PC-9 (cell line): Measurements from ENCODE around the gene SNCAIP. TPM values are rescaled to one million over a fixed set of nuclear protein-coding genes. Genes with fewer than 3 reads are reported as not detected.

ENCODE experiments used
- BruUV-seq: library from RNA; stranded (reverse); fragments of 400-500 nt; replicated peaks from 2 replicates; lab custom pipeline; 2021; lab: Mats Ljungman, UMichigan
- CTCF ChIA-PET: fragments of 300-600 bp; sonication (Branson Sonifier 250); formaldehyde crosslinking; loops from one replicate; lab custom pipeline; 2022; ENCODE audit warnings: antibody characterized with exemption; lab: Charles Lee
- POLR2A ChIA-PET: fragments of 300-600 bp; sonication (Branson Sonifier 250); formaldehyde crosslinking; loops from one replicate; lab custom pipeline; 2022; ENCODE audit warnings: antibody characterized with exemption; ENCODE audit not compliant: unreplicated experiment; lab: Charles Lee
- DNase-seq, 2 experiments: peaks; one replicate each; pipeline versions ENCODE4 v3.0.0 to v3.0.0-alpha.2; 2015 to 2022; ENCODE audit warnings: mixed read lengths in 1 of 2
- H2AFZ ChIP-seq: fragments of 200-600 bp; sonication (generic); 2 replicates; pipeline ENCODE4 v1.8.1; 2017; ENCODE audit warnings: antibody characterized with exemption
- H3F3A ChIP-seq: fragments of 200-600 bp; sonication (generic); 2 replicates; pipeline ENCODE4 v1.8.1; 2017; ENCODE audit warnings: antibody characterized with exemption, mild to moderate bottlenecking, low read depth; ENCODE audit not compliant: insufficient read depth
- H3K27ac ChIP-seq: fragments of 200-600 bp; sonication (generic); 2 replicates; pipeline ENCODE4 v1.6.1; 2016; ENCODE audit warnings: mixed run types
- H3K27me3 ChIP-seq: fragments of 200-600 bp; sonication (generic); 2 replicates; pipeline ENCODE4 v1.6.1; 2016; ENCODE audit warnings: low read depth, mixed run types; ENCODE audit not compliant: insufficient read depth
- H3K36me3 ChIP-seq: fragments of 200-600 bp; sonication (generic); 2 replicates; pipeline ENCODE4 v1.6.1; 2016; ENCODE audit warnings: low read depth, mixed run types
- H3K4me1 ChIP-seq: fragments of 200-600 bp; sonication (generic); replicated peaks from 2 replicates; pipeline ENCODE4 v1.6.1; 2016; ENCODE audit warnings: mixed run types; ENCODE audit not compliant: insufficient read depth
- H3K4me2 ChIP-seq: fragments of 200-600 bp; sonication (generic); 2 replicates; pipeline ENCODE4 v1.6.1; 2017; ENCODE audit warnings: mixed run types
- H3K4me3 ChIP-seq: fragments of 200-600 bp; sonication (generic); 2 replicates; pipeline ENCODE4 v1.6.1; 2016; ENCODE audit warnings: mixed run types
- H3K79me2 ChIP-seq: fragments of 200-600 bp; sonication (generic); 2 replicates; pipeline ENCODE4 v1.6.1; 2017; ENCODE audit warnings: low read depth, mixed run types
- H3K9me2 ChIP-seq: fragments of 200-600 bp; sonication (generic); 2 replicates; pipeline ENCODE4 v1.8.1; 2017; ENCODE audit warnings: mild to moderate bottlenecking; ENCODE audit not compliant: insufficient read depth
- H3K9me3 ChIP-seq: fragments of 200-600 bp; sonication (generic); 2 replicates; pipeline ENCODE4 v1.8.1; 2016; ENCODE audit warnings: low read depth; ENCODE audit not compliant: insufficient read depth
- H4K20me1 ChIP-seq: fragments of 200-600 bp; sonication (generic); 2 replicates; pipeline ENCODE4 v1.8.1; 2017; ENCODE audit not compliant: insufficient read depth
- CTCF ChIP-seq: fragments of 200-600 bp; sonication (generic); conservative IDR thresholded peaks from 2 replicates; pipeline ENCODE4 v1.6.1; 2017; ENCODE audit warnings: mixed run types, antibody characterized with exemption, mild to moderate bottlenecking, moderate library complexity
- EZH2 ChIP-seq: fragments of 200-600 bp; sonication (generic); IDR thresholded peaks from 2 replicates; pipeline ENCODE4 v1.8.0; 2017; ENCODE audit warnings: antibody characterized with exemption, low read depth
- intact Hi-C: fragments of 100-400 bp; cut with micrococcal nuclease; formaldehyde crosslinking; loops from one replicate; pipeline ENCODE4 v1.10.0; 2022; ENCODE audit not compliant: unreplicated experiment
- total RNA-seq: library from RNA; stranded (reverse); gene quantifications from 2 replicates; pipeline ENCODE4 v1.2.3, GENCODE V29; 2021

SNCAIP gene
- total RNA-seq, 1 experiment from 2014 or later: not detected

- Histone ChIP-seq H2AFZ (no peak overlapping the region), H3K79me2 (no peaks in the 10 kb centered on the region), H3K4me2 (no peak overlapping the region), H3K36me3 (no peaks in the 10 kb centered on the region), H3K4me3 (no peak overlapping the region), H3K9me3 (no peaks in the 10 kb centered on the region), H3K4me1 (no peaks in the 10 kb centered on the region), H3K27ac (no peak overlapping the region), H3K27me3 (peaks cover 3% of the 10 kb centered on the region; the same call in 1 of the 2 replicates), H3F3A (no peaks in the 10 kb centered on the region), H3K9me2 (no peaks in the 10 kb centered on the region), H4K20me1 (no peaks in the 10 kb centered on the region)
- POLR2A ChIA-PET: no interaction called here
- TF ChIP-seq CTCF (no peak), EZH2 (no peak)
- BruUV-seq: no TSS peak
- DNase-seq: no peak
- intact Hi-C loops: no loop called here
- CTCF ChIA-PET: no interaction called here
Measured at GRCh38 chr5:122420537-122421236, 108.7 kb downstream of the SNCAIP start.

- POLR2A ChIA-PET: no interaction called here
- CTCF ChIA-PET: no interaction called here
- Histone ChIP-seq H3K4me3 (no peak overlapping the region), H3K4me2 (no peak overlapping the region), H2AFZ (no peak overlapping the region), H4K20me1 (no peaks in the 10 kb centered on the region), H3K27ac (no peak overlapping the region), H3K9me3 (no peaks in the 10 kb centered on the region), H3K9me2 (no peaks in the 10 kb centered on the region), H3K27me3 (peaks cover 3% of the 10 kb centered on the region; the same call in 1 of the 2 replicates), H3K4me1 (no peaks in the 10 kb centered on the region), H3F3A (no peaks in the 10 kb centered on the region), H3K79me2 (no peaks in the 10 kb centered on the region), H3K36me3 (no peaks in the 10 kb centered on the region)
- no TSS peak for BruUV-seq
- intact Hi-C loops: no loop called here
- TF ChIP-seq CTCF: no peak
- TF ChIP-seq EZH2: no peak
- no peak for DNase-seq
Measured at GRCh38 chr5:122421374-122422079, 109.5 kb downstream of the SNCAIP start.

GRCh38 chr5:122423221-122423620 lies 111.2 kb downstream of the SNCAIP start:
- ChIA-PET POLR2A (no interaction called here), CTCF (no interaction called here)
- no peaks in the 10 kb centered on the region for H3K9me3 ChIP-seq
- no TSS peak for BruUV-seq
- H3K4me3 ChIP-seq: no peak overlapping the region
- H3K9me2 ChIP-seq: no peaks in the 10 kb centered on the region
- no peaks in the 10 kb centered on the region for H4K20me1 ChIP-seq
- H3K4me2 ChIP-seq: no peak overlapping the region
- H3K79me2 ChIP-seq: no peaks in the 10 kb centered on the region
- TF ChIP-seq CTCF (no peak), EZH2 (no peak)
- no peak overlapping the region for H2AFZ ChIP-seq
- H3K27me3 ChIP-seq: no peaks in the 10 kb centered on the region
- DNase-seq: no peak
- no peaks in the 10 kb centered on the region for H3F3A ChIP-seq
- H3K27ac ChIP-seq: no peak overlapping the region
- no peaks in the 10 kb centered on the region for H3K4me1 ChIP-seq
- H3K36me3 ChIP-seq: no peaks in the 10 kb centered on the region
- intact Hi-C loops: no loop called here
